GM12878 (cell line): Measurements from ENCODE around the gene TIMM9. TPM values are rescaled to one million over a fixed set of nuclear protein-coding genes. Genes with fewer than 3 reads are reported as not detected.
A peak's percentile ranks its signal among the peaks of the same experiment; 100 is the strongest.

Experiments used
- ESRRA ChIP-seq: IDR thresholded peaks from 2 replicates; pipeline ENCODE4 v1.6.1; 2012; ENCODE audit warnings: mild to moderate bottlenecking, low read length, improper control_type of control experiment
- FOXK2 ChIP-seq: fragments of 450-650 bp; IDR thresholded peaks from 2 replicates; pipeline ENCODE4 v1.6.1; 2017; ENCODE audit warnings: mild to moderate bottlenecking, moderate library complexity
- HDGF ChIP-seq: fragments of 450-650 bp; IDR thresholded peaks from 2 replicates; pipeline ENCODE4 v1.6.1; 2016; ENCODE audit warnings: antibody characterized with exemption
- IRF4 ChIP-seq: IDR thresholded peaks from 2 replicates; pipeline ENCODE4 v1.6.1; 2011; ENCODE audit warnings: low read depth, low read length
- NR2C2 ChIP-seq: IDR thresholded peaks from 2 replicates; pipeline ENCODE4 v1.6.1; 2011; ENCODE audit warnings: borderline replicate concordance, low read depth; ENCODE audit not compliant: control insufficient read depth, insufficient read length
- PAX5 ChIP-seq: IDR thresholded peaks from 2 replicates; pipeline ENCODE4 v1.6.1; 2011; ENCODE audit warnings: low read depth, low read length, borderline replicate concordance
- RBBP5 ChIP-seq: fragments of 200-600 bp; sonication (generic); conservative IDR thresholded peaks from 2 replicates; pipeline ENCODE4 v1.6.1; 2016
- SPI1 ChIP-seq: IDR thresholded peaks from 2 replicates; pipeline ENCODE4 v1.6.1; 2011; ENCODE audit warnings: low read depth, mild to moderate bottlenecking, low read length, moderate library complexity, borderline replicate concordance; ENCODE audit not compliant: insufficient read depth
- SRF ChIP-seq, 2 experiments: IDR thresholded peaks; 2 replicates each; pipeline ENCODE4 v1.6.1; 2011; ENCODE audit warnings: low read depth in 2 of 2, low read length in 2 of 2, mild to moderate bottlenecking in 1 of 2, moderate library complexity in 1 of 2
- TBL1XR1 ChIP-seq: IDR thresholded peaks from 2 replicates; pipeline ENCODE4 v1.6.1; 2012; ENCODE audit warnings: low read depth, low read length, improper control_type of control experiment
- ZNF217 ChIP-seq: fragments of 450-650 bp; IDR thresholded peaks from 2 replicates; pipeline ENCODE4 v1.6.1; 2017; ENCODE audit warnings: antibody characterized with exemption, mild to moderate bottlenecking
- polyA plus RNA-seq, 11 experiments: library from polyadenylated mRNA; depleted of rRNA in 4 of 11; unstranded in 6 of 11; stranded (reverse) in 5 of 11; fragments of >200 nt; fragmentation: Nextera tagmentation in 4 of 11; fragmentation: Illumina TruSeq in 1 of 11; extraction: Ambion mirVana in 4 of 11; extraction: Trizol in 1 of 11; gene quantifications; 1 replicate in 1 of 11; 2 replicates in 10 of 11; pipeline versions ENCODE4 v1.2.1 to v1.2.3, GENCODE V29; 2011 to 2016; ENCODE audit warnings: inconsistent platforms in 2 of 11, missing spikeins in 2 of 11, low read depth in 1 of 11
- total RNA-seq, 4 experiments: library from RNA; depleted of rRNA in 3 of 4; stranded (reverse); fragments of >200 nt in 3 of 4; fragmentation: Illumina TruSeq in 1 of 4; extraction: Trizol in 1 of 4; gene quantifications; 2 replicates each; pipeline versions ENCODE4 v1.2.1 to v1.2.3, GENCODE V29; 2013 to 2021
- TF ChIP-seq, protein P1 (sequence below), 3 experiments: IDR thresholded peaks in 2 of 3; conservative IDR thresholded peaks in 1 of 3; 2 replicates each; pipeline ENCODE4 v1.5.1; 2011; ENCODE audit warnings: low read depth in 3 of 3, low read length in 3 of 3, mild to moderate bottlenecking in 3 of 3, control low read depth in 2 of 3, moderate library complexity in 2 of 3, inconsistent platforms in 1 of 3, mixed read lengths in 1 of 3; ENCODE audit not compliant: control insufficient read depth in 2 of 3, insufficient read depth in 1 of 3; ENCODE audit errors: extremely low read depth in 1 of 3
- TF ChIP-seq, protein P2 (sequence below): fragments of 450-650 bp; IDR thresholded peaks from 2 replicates; pipeline ENCODE4 v1.6.1; 2017; ENCODE audit warnings: mild to moderate bottlenecking, low read depth, inconsistent platforms; ENCODE audit not compliant: poor library complexity, severe bottlenecking
- TF ChIP-seq, protein P3 (sequence below): fragments of 450-650 bp; conservative IDR thresholded peaks from 2 replicates; pipeline ENCODE4 v1.6.1; 2017; ENCODE audit warnings: mild to moderate bottlenecking, moderate library complexity
- TF ChIP-seq, protein P4 (sequence below): IDR thresholded peaks from 2 replicates; pipeline ENCODE4 v1.6.1; 2011; ENCODE audit warnings: mild to moderate bottlenecking, low read depth, low read length, moderate library complexity; ENCODE audit not compliant: insufficient replicate concordance
- TF ChIP-seq, protein P5 (sequence below): fragments of 450-650 bp; IDR thresholded peaks from 2 replicates; pipeline ENCODE4 v1.6.1; 2017; ENCODE audit warnings: borderline replicate concordance

The TIMM9 gene
- total and polyA plus RNA-seq, 10 of the 15 experiments (the other 5 are each of a cell fraction or from before 2014, with no cell fraction given) = 36.6 to 116 (median 62.0) TPM

DNA sequence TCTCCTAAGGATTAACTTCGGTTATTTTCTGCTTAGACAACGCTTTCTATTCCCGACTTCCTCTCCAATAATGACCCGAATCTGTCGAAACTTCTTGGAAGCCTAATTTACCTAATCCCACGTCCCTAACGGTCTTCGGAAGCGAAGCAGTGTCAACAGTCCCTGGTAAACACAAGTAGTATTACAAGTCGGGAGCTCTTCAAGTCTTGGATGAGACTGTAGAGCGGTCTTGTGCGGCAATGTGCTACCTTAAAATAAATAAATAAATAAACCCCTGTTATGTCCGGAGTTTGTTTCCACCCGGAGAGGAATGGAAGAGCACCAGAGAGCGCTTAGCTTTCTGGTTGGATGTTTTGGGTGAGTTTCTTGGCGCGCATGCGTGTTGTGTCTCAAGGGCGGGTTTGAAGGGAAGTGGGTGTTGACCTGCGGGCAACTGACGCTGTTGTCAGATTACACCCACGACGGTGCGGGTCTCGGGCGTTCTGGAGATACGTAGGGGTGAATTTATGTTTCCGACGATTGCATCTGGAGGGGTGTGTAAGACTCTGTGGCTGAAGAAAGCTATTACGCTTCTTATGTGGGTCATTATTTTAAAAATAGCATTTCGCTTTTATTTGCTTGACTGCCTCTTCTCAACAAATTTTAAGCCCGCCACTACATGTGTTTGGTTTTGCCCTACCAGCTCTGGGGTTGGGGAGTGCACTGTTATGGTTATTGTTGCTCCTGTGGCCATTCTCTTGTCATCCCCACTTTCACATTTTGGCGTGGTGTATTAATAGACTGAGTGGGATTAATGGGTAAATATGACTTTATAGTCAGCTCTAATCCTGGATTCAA, at the start of gene TIMM9, which contains the start of gene KIAA0586 (continued):
- TF ChIP-seq, protein P1, sequence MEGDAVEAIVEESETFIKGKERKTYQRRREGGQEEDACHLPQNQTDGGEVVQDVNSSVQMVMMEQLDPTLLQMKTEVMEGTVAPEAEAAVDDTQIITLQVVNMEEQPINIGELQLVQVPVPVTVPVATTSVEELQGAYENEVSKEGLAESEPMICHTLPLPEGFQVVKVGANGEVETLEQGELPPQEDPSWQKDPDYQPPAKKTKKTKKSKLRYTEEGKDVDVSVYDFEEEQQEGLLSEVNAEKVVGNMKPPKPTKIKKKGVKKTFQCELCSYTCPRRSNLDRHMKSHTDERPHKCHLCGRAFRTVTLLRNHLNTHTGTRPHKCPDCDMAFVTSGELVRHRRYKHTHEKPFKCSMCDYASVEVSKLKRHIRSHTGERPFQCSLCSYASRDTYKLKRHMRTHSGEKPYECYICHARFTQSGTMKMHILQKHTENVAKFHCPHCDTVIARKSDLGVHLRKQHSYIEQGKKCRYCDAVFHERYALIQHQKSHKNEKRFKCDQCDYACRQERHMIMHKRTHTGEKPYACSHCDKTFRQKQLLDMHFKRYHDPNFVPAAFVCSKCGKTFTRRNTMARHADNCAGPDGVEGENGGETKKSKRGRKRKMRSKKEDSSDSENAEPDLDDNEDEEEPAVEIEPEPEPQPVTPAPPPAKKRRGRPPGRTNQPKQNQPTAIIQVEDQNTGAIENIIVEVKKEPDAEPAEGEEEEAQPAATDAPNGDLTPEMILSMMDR (IDR thresholded peaks at IDR 0.05 in 2 of 3, conservative IDR thresholded peaks at IDR 0.05 in 1 of 3; ENCODE audit: control insufficient read depth in 2 of 3, extremely low read depth in 1 of 3, insufficient read depth in 1 of 3, low read depth in 3 of 3, low read length in 3 of 3) = no peak
- peak; percentile 93 for TF ChIP-seq RBBP5
- TF ChIP-seq NR2C2 = no peak
- TF ChIP-seq FOXK2 = peak; percentile 95
- no peak for TF ChIP-seq PAX5
- TF ChIP-seq, protein P2, sequence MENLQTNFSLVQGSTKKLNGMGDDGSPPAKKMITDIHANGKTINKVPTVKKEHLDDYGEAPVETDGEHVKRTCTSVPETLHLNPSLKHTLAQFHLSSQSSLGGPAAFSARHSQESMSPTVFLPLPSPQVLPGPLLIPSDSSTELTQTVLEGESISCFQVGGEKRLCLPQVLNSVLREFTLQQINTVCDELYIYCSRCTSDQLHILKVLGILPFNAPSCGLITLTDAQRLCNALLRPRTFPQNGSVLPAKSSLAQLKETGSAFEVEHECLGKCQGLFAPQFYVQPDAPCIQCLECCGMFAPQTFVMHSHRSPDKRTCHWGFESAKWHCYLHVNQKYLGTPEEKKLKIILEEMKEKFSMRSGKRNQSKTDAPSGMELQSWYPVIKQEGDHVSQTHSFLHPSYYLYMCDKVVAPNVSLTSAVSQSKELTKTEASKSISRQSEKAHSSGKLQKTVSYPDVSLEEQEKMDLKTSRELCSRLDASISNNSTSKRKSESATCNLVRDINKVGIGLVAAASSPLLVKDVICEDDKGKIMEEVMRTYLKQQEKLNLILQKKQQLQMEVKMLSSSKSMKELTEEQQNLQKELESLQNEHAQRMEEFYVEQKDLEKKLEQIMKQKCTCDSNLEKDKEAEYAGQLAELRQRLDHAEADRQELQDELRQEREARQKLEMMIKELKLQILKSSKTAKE = peak; percentile 95
- TF ChIP-seq, protein P3, sequence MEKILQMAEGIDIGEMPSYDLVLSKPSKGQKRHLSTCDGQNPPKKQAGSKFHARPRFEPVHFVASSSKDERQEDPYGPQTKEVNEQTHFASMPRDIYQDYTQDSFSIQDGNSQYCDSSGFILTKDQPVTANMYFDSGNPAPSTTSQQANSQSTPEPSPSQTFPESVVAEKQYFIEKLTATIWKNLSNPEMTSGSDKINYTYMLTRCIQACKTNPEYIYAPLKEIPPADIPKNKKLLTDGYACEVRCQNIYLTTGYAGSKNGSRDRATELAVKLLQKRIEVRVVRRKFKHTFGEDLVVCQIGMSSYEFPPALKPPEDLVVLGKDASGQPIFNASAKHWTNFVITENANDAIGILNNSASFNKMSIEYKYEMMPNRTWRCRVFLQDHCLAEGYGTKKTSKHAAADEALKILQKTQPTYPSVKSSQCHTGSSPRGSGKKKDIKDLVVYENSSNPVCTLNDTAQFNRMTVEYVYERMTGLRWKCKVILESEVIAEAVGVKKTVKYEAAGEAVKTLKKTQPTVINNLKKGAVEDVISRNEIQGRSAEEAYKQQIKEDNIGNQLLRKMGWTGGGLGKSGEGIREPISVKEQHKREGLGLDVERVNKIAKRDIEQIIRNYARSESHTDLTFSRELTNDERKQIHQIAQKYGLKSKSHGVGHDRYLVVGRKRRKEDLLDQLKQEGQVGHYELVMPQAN = peak; percentile 16
- TF ChIP-seq TBL1XR1 = peak; percentile 5; the same call in 1 of the 2 replicates
- TF ChIP-seq SRF (IDR thresholded peaks at IDR 0.05; ENCODE audit: low read depth in 2 of 2, low read length in 2 of 2) = peak in 1 of 2 experiments; percentile 64; a peak in 2 of 4 replicates
- TF ChIP-seq, protein P4, sequence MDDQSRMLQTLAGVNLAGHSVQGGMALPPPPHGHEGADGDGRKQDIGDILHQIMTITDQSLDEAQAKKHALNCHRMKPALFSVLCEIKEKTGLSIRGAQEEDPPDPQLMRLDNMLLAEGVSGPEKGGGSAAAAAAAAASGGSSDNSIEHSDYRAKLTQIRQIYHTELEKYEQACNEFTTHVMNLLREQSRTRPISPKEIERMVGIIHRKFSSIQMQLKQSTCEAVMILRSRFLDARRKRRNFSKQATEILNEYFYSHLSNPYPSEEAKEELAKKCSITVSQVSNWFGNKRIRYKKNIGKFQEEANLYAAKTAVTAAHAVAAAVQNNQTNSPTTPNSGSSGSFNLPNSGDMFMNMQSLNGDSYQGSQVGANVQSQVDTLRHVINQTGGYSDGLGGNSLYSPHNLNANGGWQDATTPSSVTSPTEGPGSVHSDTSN = no peak
- no peak for TF ChIP-seq IRF4
- TF ChIP-seq SPI1 = peak; percentile 78; the same call in 1 of the 2 replicates
- TF ChIP-seq ZNF217 = peak; percentile 90
- 0 out of 2 replicates have a peak, but pooled peaks have one; percentile 71 for TF ChIP-seq HDGF
- TF ChIP-seq ESRRA = no peak
- TF ChIP-seq, protein P5, sequence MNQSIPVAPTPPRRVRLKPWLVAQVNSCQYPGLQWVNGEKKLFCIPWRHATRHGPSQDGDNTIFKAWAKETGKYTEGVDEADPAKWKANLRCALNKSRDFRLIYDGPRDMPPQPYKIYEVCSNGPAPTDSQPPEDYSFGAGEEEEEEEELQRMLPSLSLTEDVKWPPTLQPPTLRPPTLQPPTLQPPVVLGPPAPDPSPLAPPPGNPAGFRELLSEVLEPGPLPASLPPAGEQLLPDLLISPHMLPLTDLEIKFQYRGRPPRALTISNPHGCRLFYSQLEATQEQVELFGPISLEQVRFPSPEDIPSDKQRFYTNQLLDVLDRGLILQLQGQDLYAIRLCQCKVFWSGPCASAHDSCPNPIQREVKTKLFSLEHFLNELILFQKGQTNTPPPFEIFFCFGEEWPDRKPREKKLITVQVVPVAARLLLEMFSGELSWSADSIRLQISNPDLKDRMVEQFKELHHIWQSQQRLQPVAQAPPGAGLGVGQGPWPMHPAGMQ = 0 out of 2 replicates have a peak, but pooled peaks have one; percentile 37
